AG09309 (cell line): ENCODE data around the gene CAMKK2.

Experiments
- DNase-seq: peaks from one replicate; pipeline ENCODE4 v3.0.0-alpha.2; 2010; ENCODE audit warnings: low read depth
- H3K4me3 ChIP-seq: 2 replicates; pipeline ENCODE4 v1.5.1; 2011; ENCODE audit warnings: mild to moderate bottlenecking, low read depth, low read length, moderate library complexity; ENCODE audit not compliant: control insufficient read depth
- CTCF ChIP-seq: IDR thresholded peaks from 2 replicates; pipeline ENCODE4 v1.5.1; 2011; ENCODE audit warnings: mild to moderate bottlenecking, low read depth, low read length, inconsistent platforms; ENCODE audit not compliant: insufficient read depth, control insufficient read depth; ENCODE audit errors: missing control alignments

CAMKK2 gene

GRCh38 chr12:121240062-121240420, 56.5 kb downstream of the CAMKK2 start:
- TF ChIP-seq CTCF, result no peak
- no peak for DNase-seq

GRCh38 chr12:121239351-121240061, 57.0 kb downstream of the CAMKK2 start:
- DNase-seq, result no peak
- TF ChIP-seq CTCF, result no peak
- no peak overlapping the region for H3K4me3 ChIP-seq

More at GRCh38 chr12:121240062-121240420, 56.5 kb downstream of the CAMKK2 start:
- H3K4me3 ChIP-seq, result no peak overlapping the region

- DNase-seq, result no peak
- TF ChIP-seq CTCF, result no peak
- no peak overlapping the region for H3K4me3 ChIP-seq
Measured at GRCh38 chr12:121238604-121239350, 57.7 kb downstream of the CAMKK2 start.

GRCh38 chr12:121238086-121238485, 58.4 kb downstream of the CAMKK2 start:
- no peak for TF ChIP-seq CTCF
- DNase-seq, result no peak
- no peak overlapping the region for H3K4me3 ChIP-seq

- no peak for TF ChIP-seq CTCF
- no peak for DNase-seq
- no peak overlapping the region for H3K4me3 ChIP-seq
Measured at GRCh38 chr12:121237415-121237814, 59.1 kb downstream of the CAMKK2 start.

GRCh38 chr12:121236776-121237175, 59.7 kb downstream of the CAMKK2 start:
- no peak overlapping the region for H3K4me3 ChIP-seq
- no peak for DNase-seq
- TF ChIP-seq CTCF, result no peak
